Measurements from ENCODE around the gene MTHFD1L.
A peak's percentile ranks its signal among the peaks of the same experiment; 100 is the strongest.

MTHFD1L gene

DNA sequence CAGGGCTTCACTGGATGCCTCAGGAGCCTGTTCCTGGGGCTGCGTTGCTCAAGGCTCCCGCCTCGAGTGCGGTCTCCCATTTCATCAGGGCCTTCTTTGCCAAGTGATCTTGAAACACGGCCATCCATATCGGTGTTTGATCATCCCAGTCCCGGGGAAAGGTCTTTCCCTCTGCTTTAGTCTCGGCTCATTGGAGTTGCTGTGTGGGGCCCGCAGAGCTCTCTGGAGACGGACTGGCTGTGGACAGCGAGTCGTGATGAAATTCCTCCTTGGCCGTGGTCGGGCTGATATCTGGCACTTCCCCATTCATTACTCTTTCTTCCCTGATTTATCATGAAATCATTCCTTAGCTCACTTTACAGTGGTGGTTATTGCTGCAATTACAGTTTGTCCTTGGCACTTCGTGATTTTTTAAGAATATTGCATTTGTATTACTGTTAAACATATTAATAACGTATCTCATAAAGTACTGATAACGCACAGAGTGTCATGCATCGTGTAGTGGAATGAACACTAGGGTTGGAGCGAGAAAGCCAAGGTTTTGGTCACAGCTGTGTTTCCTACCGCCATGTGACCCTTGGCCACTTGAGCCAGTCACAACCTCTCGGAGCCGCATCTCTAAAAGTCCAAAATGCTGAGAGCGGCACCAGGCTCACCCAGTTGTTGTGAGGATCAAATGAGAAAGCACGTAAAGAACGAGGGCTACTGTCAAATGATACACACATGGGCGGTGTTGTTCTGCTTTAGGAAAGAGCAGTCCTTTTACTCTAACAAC is 71.8 kb downstream of the MTHFD1L start:
- no peak for DNase-seq

DNA sequence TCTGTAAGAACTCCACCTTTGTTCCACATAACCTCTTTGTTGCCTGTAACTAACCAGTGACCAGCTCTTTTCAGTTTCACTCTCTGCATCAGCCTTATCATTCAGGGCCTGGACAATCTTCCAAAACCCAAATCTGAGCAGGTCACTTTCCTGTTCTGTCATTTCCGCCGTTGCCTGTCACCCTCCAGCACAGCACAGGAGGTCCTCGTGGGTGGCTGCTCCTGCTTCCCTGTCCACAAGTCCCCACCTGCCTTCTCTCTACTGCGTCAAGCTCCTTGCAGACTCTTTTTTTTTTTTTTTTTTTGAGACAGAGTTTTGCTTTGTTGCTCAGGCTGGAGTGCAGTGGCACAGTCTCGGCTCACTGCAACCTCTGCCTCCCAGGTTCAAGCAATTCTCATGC is 73.9 kb downstream of the MTHFD1L start:
- no peak for DNase-seq

DNA sequence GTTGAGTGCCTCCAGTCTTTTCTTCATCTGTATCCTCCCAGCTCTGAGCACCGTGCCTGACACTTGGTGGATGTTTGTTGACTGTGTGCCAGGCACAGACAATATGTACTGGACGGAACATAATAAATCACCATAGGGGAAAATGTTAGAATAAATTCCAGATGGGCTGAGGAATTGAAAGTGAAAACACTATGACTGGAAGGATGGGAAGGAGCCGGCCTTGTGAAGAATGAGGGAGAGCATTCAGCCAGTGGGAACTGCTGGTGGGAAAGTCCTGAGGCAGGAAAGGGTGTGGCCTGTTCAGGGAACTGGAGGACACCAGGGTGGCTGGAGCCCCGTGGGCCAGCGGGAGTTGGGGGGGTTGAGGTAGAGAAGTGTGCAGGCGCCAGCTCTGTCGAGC is 75.4 kb downstream of the MTHFD1L start:
- no peak for DNase-seq

DNA sequence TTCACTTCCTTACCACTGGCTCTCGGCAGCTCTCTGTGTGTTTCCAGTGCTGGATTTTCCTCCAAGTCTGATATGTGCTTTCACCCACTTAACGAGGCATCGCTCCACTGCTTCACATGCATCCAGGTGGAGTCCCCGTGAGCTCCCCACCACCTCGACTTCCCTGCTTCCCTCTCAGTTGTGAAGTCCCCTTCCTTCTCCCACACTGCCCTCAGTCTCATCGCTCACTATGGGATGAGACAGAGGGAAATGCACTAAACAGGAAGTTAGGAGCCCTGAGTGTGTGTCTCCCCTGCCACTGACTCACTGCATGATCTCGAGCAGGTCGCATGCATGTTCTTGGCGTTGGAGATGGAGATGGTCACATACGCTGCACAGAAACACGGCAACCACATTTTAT is 84.0 kb downstream of the MTHFD1L start:
- no peak for DNase-seq

DNA sequence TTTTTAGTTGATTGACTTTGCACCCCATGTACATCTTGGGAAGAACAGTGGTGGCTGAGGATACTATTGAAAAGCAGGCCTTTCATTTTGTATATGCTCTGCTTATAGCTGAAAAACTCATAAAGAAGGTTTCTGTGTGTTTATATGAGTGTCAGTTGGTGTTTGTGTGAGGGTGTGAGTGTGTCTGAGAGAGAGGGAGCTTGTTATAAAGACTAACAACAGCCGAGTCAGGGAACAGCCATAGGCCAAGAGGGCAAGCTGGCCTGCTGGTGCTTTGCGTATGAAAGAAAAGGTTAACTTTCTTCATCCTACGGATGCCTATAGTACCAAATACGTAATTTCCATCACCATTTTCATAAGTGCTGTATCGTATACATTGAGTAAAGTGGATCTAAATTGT is 88.3 kb downstream of the MTHFD1L start:
- DNase-seq = no peak

DNA sequence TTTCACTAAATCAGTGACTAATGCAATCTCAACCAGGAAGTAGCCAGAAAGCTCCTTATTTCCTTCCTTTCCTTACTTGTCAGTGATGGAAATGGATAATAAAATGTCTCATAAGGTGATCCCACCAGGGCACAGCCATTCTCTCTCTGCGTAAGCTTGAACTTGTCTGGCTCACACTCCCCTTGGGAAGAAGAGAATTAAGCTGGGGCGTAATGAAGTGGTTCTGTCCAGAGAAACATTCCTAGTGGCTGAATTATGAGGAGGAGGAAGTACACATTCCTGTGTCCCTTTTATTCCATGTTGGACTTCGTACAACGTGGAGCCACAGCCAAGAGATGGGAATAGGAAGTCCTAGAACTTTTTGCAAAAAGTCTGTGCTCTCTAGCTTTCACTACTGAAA is 93.7 kb downstream of the MTHFD1L start:
- no peak for DNase-seq

DNA sequence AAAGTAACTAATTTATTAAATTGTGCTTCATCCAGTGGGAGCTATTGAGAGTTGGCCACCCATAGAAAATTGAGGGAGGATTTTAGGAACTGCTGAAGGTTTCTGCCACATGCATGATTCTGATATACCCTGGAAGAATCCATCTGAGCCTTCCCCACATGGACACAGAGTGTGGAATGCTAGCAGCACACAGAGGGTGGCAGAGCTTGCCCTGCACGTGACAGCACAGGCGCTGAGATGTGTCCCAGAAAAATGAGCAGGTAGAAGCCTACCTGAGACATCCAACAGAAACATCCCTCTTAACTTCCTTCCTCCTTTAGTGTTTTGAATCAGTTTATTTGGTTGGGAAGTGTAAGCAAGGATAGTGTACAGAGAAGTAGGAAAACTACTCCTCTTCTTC is 96.9 kb downstream of the MTHFD1L start:
- no peak for DNase-seq

DNA sequence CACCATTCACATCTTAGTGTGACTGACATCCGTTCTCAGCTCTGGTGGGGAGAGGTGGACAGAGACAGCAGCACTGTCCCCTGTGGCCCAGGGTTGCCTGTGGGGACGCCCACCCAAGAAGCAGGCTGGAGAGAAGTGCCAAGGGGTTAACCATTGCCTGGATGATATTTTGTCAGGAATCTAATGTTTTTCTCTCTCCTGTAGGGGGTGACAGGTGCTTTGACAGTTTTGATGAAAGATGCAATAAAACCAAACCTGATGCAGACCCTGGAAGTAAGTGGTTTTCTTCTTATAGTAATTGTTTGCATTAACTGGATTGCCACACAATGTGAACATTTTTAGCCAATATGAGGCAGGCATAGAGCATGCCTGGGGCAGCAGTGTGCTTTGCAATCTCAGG is 99.3 kb downstream of the MTHFD1L start:
- DNase-seq = no peak

DNA sequence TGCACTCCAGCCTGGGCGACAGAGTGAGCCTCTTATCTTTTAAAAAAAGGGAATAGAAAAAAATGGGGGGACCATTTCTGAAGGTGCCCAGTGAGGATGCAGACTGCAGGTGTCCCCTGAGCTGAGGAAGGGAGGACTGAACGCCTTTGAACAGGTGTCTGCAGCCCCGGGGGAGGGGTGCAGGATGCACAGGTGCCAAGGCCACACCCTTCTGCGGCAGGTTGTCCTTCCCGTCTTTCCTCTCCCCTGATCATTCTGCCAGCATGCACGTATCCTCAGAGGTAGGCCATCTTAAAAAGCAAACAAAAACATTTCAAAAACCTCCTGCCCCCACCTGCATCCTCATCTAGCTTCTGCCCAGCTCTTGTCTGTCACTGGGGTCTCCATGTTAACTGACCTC is 101.3 kb downstream of the MTHFD1L start:
- DNase-seq = no peak

DNA sequence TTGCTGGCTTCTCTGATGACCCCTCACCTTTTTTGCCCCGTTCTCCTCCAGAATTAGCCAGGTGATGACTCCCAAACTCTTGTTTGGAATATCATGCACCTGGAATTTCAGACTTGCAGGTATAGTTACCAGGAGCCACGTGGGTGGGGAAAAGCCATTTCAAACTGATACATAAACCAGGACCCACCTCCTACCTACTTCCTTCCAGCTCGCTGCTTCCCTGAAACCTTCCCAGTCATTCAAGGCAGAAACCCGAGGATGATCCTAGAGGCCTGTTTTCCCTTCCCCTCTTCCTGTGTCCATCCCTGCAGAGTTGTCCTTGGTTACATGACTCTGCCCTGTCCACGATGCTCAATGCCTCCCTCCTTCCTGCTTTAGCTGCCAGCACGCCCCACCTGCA is 101.9 kb downstream of the MTHFD1L start:
- no peak for DNase-seq

DNA sequence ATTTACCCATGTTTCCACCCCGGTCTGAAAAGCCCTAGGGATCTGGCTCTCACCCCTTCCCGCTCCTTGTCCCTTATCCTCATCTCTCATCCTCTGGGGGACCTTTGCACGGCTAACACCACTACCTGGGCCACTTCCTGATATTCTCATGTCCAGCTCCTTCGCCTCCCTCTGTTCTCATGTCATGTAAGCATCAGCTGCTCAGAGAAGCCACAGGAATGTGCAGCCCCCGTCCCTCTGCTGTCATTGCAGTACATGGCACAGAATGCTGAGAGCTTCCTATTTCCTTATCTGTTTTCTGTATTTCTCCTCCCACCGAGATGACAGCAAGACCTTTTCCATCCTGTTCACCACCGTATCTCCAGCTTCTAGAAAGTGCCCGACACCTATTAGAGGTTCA is 102.4 kb downstream of the MTHFD1L start:
- DNase-seq = no peak

DNA sequence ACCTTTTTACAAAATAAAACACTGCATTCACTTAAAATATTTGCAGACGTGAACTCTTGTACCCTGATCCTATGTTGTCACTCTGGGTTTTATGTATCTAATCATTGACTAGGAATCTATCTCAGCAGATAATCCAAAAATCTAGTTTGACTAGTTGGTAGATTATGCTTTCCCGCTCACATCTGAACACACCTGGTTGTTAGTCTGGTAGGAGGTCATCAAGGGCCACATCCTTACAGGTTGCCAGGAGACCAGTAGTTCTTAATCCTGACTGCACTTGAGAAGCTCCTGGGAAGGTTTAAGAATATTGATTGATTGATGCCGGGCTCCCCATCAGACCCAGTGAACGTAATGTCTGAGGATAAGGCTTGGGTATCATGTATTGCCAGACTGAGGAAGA is 104.4 kb downstream of the MTHFD1L start:
- no peak for DNase-seq

DNA sequence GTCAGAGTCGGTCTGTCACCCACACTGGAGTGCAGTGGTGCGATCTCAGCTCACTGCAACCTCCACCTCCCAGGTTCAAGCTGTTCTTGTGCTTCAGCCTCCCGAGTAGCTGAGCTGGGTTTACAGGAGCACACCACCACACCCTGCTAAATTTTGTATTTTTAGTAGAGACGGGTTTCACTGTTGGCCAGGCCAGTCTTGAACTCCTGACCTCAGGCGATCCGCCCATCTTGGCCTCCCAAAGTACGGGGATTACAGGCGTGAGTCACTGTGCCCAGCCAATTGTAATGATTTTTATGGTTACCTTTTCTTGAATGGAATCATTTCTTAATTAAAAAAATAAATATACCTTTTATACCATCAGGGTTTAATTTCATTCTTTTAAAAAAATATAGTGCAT is 105.7 kb downstream of the MTHFD1L start:
- DNase-seq = no peak

DNA sequence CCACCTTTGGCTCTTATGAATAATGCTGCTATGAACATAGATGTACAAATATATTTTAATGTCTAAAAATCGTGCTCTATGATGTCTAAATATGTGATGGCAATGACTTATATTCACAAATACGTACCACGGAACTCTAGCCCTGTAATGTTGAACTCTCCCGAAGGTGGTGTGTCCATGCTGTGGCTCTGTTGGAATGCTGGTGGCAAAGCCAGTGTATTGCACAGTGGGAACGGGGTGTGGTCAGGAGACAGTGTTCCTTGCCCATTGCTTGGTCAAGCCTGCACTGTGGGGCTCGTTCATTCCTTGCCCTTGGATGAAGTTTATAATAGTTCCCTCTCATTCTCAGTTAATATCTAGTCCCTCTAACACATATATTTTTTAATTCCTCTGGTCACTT is 109.6 kb downstream of the MTHFD1L start:
- DNase-seq = no peak

DNA sequence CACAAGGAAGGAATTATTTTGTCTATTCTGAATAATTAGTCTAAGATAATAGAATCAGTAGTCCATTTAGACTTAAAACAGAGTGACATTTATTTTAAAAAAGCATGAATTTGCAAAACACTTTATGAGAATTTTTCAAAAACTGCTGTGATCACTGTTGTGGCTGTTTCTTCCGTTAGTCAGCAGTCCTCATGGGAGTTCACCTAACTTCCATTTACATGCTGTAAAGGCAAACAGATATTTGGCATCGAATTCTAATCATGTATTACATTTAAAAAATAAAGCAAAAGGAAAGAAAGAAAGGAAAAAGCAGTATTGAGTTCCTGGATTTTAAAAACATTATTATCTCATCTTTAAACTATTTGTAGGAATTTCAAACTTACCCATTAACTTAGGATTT is 111.8 kb downstream of the MTHFD1L start:
- no peak for DNase-seq

DNA sequence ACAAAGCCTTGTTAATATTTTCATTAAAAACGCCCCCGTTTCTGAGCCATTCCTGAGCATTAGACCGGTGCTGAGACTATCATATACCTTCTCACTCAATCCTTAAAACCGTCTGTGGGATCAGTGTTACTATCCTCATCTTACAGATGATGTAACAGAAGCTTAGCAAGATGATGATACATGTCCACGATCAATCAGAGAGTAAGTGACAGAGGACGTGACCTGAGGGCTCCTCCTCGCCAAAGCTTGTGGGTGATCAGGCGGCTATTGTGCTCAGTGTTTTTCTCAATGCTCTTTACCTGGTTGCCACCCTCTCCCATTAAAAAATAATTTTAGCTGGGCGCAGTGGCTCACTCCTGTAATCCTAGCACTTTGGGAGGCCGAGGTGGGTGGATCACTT is 113.1 kb downstream of the MTHFD1L start:
- DNase-seq = no peak

DNA sequence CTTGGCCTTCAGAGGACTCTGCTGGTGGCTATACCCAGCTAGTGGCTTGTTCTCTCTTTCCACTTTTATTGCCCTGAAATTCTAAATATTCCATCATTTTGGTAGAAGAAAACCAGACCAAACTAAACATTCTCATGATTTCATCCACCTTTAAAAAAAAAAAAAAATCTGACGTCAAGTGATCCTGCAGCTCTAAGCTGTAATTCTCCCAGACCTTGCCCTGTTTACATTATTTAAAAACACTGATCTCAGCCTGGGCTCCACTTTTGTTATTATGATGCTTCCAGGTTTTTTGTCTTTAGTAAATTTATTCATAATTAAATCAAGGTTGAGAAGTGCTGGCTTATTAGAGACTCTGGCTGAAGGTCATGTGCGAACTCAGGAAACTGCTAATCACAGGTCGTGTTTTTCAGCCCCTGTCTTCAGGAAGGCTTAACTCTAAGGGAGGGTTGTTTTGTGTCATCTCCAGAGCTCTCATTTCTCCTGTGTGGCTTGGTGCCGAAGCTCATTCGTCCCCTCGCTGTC is 114.4 kb downstream of the MTHFD1L start:
- no peak for DNase-seq

DNA sequence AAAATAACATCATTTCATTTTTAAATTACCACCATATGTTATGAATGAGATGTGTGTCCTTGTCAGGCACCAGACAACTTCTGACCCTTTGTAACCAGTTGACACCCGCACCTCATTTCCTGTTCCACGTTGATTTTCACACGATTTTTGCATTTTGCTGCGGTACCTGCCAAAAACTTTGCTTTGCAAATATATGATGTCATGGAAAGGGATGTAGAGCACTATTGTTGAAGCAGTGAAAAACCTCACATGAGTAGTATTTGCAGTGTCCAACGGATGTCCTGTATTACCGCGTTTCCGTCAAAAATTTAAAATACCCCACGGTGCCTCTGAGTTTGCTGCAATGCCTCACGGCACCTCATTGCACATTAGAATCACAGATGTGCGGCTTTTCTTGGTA is 115.6 kb downstream of the MTHFD1L start:
- no peak for DNase-seq

DNA sequence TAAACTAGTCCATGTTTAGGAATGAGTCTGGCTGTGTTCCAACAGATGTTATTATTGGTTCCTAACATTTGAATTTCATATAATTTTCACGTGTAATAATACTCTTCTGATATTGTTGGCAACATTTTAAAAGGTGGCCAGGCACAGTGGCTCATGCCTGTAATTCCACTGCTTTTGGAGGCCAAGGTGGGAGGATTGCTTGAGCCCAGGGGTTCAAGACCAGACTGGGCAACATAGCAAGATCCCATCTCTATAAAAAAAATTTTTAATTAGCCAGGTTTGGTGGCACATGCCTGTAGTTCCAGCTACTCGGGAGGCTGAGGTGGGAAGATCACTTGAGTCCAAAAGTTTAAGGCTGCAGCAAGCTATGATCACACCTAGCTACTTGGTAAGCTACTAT is 116.2 kb downstream of the MTHFD1L start:
- no peak for DNase-seq

DNA sequence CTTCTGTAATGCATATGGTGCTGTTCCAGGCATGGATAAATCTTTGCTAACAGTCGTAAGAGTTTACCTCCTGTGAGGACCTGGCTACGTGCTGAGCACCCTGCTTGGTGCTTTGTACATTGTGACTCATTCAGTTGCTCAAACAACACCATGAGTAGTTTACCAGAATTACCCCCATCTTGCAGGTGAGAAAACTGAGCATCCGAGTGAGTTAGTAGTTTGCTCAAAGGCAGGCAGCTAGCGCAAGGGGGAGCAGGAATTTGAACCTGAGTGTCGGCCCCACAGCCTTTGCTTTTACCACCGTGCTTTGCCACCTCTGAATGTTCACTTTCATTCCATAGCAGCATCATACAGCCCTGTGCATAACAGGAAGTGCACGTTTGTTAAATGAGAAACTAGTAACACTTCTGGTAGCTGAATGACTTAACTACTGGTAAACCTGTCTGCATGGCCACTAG is 121.9 kb downstream of the MTHFD1L start:
- DNase-seq = no peak

DNA sequence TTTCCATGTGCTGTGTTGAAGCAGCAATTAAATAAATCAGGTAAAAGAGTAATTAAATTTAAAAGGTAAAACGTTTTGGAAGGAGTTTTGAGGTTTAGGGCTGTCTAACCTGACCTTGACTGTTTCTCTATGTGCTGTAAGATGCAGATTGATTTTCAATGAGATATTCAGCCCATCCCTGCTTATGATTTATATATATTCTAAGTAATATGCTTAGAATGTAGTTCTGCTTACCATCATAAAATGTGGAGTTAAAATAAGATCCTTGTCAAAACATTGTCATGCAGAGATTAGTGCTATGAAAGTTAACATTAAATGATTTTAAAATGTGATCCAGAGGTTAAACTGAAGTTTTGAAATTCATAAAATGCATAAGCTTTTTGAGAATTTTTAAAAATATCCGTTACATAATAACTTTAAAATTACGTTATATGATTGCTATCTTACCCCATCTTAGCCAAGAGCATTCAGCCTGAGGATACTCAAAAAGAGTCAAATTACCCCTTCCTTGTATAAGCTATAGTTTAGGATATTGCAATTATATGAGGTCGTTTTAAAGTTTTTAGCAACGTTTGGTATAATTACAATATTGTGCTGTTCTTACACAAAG is 122.5 kb downstream of the MTHFD1L start:
- DNase-seq = no peak

DNA sequence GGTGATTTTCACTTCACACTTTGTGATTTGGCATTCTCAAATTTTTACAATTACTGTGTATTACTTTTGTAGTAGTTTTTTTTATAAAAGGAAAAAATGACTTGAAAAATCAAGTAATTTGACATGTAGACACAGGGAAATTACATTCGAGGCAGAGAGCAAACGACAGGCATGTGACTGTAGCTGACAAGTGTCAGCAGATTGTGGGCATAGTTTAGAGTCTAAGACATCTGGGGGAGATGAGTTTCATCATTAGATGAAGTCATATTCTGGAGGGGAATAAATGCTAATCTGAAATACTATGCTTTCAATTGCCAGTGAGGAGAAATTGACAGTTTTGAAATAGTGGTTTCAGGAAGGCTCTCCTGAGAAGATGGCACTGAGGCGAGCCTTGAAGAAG is 126.0 kb downstream of the MTHFD1L start:
- no peak for DNase-seq

DNA sequence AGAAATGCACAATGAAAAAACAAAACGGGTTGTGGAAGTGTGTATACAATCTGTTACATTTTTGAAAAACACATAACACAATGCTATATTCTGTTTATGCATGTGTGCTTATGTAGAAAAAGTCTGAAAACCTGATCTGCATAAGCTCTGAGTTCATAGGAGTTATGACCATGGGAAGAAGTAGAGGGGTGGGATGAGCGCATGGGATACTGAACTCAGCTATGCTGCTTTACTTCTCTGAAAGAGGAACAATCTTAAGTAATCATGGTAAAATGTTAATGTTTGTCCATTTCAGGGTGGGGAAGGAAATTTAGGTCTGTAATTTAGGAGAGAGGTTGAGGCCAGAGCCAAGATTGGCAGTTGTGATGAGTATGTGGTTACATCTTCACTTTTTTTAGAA is 126.8 kb downstream of the MTHFD1L start:
- DNase-seq = no peak

DNA sequence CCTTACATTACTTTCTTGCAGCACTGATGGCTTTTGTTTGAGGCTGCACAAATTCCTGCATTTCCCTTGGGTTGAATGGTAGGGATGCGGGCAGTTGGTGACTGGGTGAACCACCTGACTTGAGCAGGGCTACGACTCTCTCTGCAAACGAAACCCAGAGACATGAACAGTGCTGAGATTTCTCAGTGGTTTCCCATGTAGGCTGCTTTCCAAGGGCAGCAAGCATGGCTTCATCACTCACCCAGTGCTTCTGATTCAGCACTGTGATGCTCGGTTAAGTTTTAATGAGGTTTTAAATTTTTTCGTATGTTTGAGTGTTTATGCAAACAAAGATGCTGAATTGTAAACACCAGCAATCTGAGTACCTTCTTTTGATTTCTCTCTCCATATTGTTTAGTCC is 127.2 kb downstream of the MTHFD1L start:
- peak; percentile 82 for DNase-seq

DNA sequence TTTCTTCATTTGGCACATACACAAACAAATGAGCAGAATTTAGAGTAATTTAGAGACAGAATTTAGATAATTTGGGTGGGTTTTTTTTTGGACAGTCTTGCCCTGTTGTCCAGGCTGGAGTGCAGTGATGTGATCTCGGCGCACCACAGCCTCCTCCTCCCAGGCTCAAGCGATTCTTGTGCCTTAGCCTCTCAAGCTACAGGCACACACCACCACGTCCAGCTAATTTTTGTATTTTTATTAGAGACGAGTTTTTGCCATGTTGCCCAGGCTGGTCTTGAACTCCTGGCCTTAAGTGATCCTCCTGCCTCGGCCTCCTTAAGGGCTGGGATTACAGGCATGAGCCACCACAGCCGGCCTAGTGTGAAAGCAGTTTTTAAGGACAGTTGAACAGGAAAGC is 127.8 kb downstream of the MTHFD1L start:
- no peak for DNase-seq

Measured in DMS79 treated with DMSO at 0.1 percent for 48 hours (cell line).